RWPE2 (cell line): ENCODE data around the gene MRPL52.

Source experiments
- ATAC-seq: fragments of 200-7000 bp; cut with Tn5 transposase; 3 replicates; pipeline ENCODE4 v1.9.1; 2021; ENCODE audit warnings: low read depth
- DNase-seq: peaks from one replicate; pipeline ENCODE4 v3.0.0-alpha.2; 2020; ENCODE audit warnings: low spot score
- H3K27ac ChIP-seq: fragments of 450-650 bp; 2 replicates; pipeline ENCODE4 v1.5.1; 2017; ENCODE audit warnings: mild to moderate bottlenecking; ENCODE audit not compliant: poor library complexity, severe bottlenecking
- H3K27me3 ChIP-seq: fragments of 250-450 bp; sonication (Bioruptor Pico); 2 replicates; pipeline ENCODE4 v1.5.1; 2021; ENCODE audit warnings: mild to moderate bottlenecking, moderate library complexity; ENCODE audit not compliant: insufficient read depth, poor library complexity, severe bottlenecking
- H3K36me3 ChIP-seq: fragments of 250-450 bp; sonication (Bioruptor Pico); 2 replicates; pipeline ENCODE4 v1.5.1; 2020; ENCODE audit warnings: low read depth, mild to moderate bottlenecking, moderate library complexity
- H3K4me1 ChIP-seq: fragments of 250-450 bp; sonication (Bioruptor Pico); 2 replicates; pipeline ENCODE4 v1.5.1; 2021; ENCODE audit warnings: mild to moderate bottlenecking, moderate library complexity; ENCODE audit not compliant: insufficient read depth, poor library complexity, severe bottlenecking
- H3K4me3 ChIP-seq: fragments of 250-450 bp; sonication (Bioruptor Pico); 2 replicates; pipeline ENCODE4 v1.5.1; 2021; ENCODE audit warnings: mild to moderate bottlenecking, moderate library complexity; ENCODE audit not compliant: severe bottlenecking
- H3K9me3 ChIP-seq: fragments of 250-450 bp; sonication (Bioruptor Pico); 2 replicates; pipeline ENCODE4 v1.5.1; 2021; ENCODE audit warnings: mild to moderate bottlenecking, moderate library complexity; ENCODE audit not compliant: severe bottlenecking
- TF ChIP-seq, protein P1 (sequence below): fragments of 450-650 bp; IDR thresholded peaks from one replicate; pipeline ENCODE4 v1.5.1; 2017; ENCODE audit warnings: mild to moderate bottlenecking, moderate library complexity; ENCODE audit not compliant: poor library complexity, severe bottlenecking

Gene MRPL52

GRCh38 chr14:22830443-22831010 lies 840 bp downstream of the MRPL52 start:
- Histone ChIP-seq H3K27ac (peak overlapping the region; percentile 56), H3K4me3 (peak overlapping the region; percentile 55), H3K27me3 (no peaks in the 10 kb centered on the region), H3K4me1 (peaks cover 8% of the 10 kb centered on the region), H3K36me3 (peaks cover 40% of the 10 kb centered on the region), H3K9me3 (no peaks in the 10 kb centered on the region)
- no peak for ATAC-seq
- TF ChIP-seq, protein P1, sequence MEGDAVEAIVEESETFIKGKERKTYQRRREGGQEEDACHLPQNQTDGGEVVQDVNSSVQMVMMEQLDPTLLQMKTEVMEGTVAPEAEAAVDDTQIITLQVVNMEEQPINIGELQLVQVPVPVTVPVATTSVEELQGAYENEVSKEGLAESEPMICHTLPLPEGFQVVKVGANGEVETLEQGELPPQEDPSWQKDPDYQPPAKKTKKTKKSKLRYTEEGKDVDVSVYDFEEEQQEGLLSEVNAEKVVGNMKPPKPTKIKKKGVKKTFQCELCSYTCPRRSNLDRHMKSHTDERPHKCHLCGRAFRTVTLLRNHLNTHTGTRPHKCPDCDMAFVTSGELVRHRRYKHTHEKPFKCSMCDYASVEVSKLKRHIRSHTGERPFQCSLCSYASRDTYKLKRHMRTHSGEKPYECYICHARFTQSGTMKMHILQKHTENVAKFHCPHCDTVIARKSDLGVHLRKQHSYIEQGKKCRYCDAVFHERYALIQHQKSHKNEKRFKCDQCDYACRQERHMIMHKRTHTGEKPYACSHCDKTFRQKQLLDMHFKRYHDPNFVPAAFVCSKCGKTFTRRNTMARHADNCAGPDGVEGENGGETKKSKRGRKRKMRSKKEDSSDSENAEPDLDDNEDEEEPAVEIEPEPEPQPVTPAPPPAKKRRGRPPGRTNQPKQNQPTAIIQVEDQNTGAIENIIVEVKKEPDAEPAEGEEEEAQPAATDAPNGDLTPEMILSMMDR, result no peak
- DNase-seq, result no peak

GRCh38 chr14:22835505-22835904 lies 5.8 kb downstream of the MRPL52 start:
- H3K27me3 ChIP-seq, result no peaks in the 10 kb centered on the region
- no peak overlapping the region for H3K4me3 ChIP-seq
- H3K9me3 ChIP-seq, result no peaks in the 10 kb centered on the region
- peak overlapping the region; percentile 98 for H3K27ac ChIP-seq
- H3K36me3 ChIP-seq, result peaks cover 71% of the 10 kb centered on the region
- TF ChIP-seq, protein P1, result no peak
- DNase-seq, result no peak
- peaks cover 26% of the 10 kb centered on the region for H3K4me1 ChIP-seq
- ATAC-seq, result no peak

DNA sequence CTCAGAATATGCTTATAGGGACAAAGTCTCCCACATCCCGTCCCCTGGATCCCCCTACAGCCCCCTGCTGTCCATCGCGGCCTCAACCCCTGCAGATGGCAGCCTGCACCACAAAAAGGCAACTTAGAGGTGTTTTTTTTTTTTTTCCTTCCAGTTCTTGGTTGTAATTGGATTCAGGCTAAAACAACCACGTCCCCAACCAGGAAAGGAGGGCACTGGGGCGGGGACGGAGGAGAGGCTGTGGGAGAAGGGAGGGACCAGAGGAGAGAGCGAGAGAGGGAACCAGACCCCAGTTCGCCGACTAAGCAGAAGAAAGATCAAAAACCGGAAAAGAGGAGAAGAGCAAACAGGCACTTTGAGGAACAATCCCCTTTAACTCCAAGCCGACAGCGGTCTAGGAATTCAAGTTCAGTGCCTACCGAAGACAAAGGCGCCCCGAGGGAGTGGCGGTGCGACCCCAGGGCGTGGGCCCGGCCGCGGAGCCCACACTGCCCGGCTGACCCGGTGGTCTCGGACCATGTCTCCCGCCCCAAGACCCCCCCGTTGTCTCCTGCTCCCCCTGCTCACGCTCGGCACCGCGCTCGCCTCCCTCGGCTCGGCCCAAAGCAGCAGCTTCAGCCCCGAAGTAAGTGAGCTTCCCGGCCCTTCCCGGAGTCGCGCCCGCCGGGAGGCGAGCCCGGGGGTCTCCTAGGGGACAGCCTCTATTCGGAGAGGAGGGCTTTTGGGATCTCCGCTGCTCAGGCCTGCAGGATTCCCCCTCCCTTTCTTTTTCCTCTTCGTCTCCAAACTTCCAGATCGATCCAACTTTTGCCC lies 6.8 kb downstream of the MRPL52 start, which contains the start of gene MMP14:
TSS of gene MMP14 (plus strand) at position 285 of the 813 bp plus-strand sequence. CDS start at position 518, 233 bp downstream.
- H3K27ac ChIP-seq, result peak within 1 kb of the TSS; percentile 98
- TF ChIP-seq, protein P1, result peak; percentile 64
- peaks cover 77% of the 10 kb centered on the region for H3K36me3 ChIP-seq
- H3K9me3 ChIP-seq, result no peaks in the 10 kb centered on the region
- H3K4me3 ChIP-seq, result peak within 1 kb of the TSS; percentile 93
- no peaks in the 10 kb centered on the region for H3K27me3 ChIP-seq
- DNase-seq (peak; percentile 80), ATAC-seq (peak; percentile 44)
- H3K4me1 ChIP-seq, result peaks cover 23% of the 10 kb centered on the region

- no peaks in the 10 kb centered on the region for H3K9me3 ChIP-seq
- DNase-seq (no peak), ATAC-seq (0 out of 3 replicates have a peak, but pooled peaks have one; percentile 3)
- peaks cover 77% of the 10 kb centered on the region for H3K36me3 ChIP-seq
- peaks cover 23% of the 10 kb centered on the region for H3K4me1 ChIP-seq
- peak overlapping the region; percentile 93 for H3K4me3 ChIP-seq
- no peaks in the 10 kb centered on the region for H3K27me3 ChIP-seq
- TF ChIP-seq, protein P1, result no peak
- H3K27ac ChIP-seq, result peak overlapping the region; percentile 98
Observed at GRCh38 chr14:22837114-22837749, 7.5 kb downstream of the MRPL52 start.
